IMR-90 (cell line): ENCODE results near the gene POTEB3. TPM values are rescaled to one million over a fixed set of nuclear protein-coding genes. Genes with fewer than 3 reads are reported as not detected.
"Not testable (repeated sequence)": the region's sequence is repeated elsewhere in the genome, so short reads cannot be mapped to it uniquely, and the experiment has no call there.

Source experiments
- ATAC-seq: fragments of 200-7000 bp; cut with Tn5 transposase; 2 replicates; pipeline ENCODE4 v1.9.1; 2020; ENCODE audit warnings: low read depth, mild to moderate bottlenecking, moderate library complexity
- BruUV-seq: library from RNA; stranded (reverse); fragments of 400-500 nt; replicated peaks from 2 replicates; lab custom pipeline; 2021; lab: Mats Ljungman, UMichigan
- CTCF ChIA-PET: fragments of 300-600 bp; formaldehyde crosslinking; extraction: SDS; loops from one replicate; lab custom pipeline; 2021; ENCODE audit warnings: antibody characterized with exemption; lab: Yijun Ruan, JAX
- POLR2A ChIA-PET: fragments of 300-600 bp; sonication (Branson Sonifier 250); formaldehyde crosslinking; loops from one replicate; lab custom pipeline; 2022; ENCODE audit warnings: antibody characterized with exemption; ENCODE audit not compliant: unreplicated experiment; lab: Charles Lee
- DNase-seq: peaks from one replicate; pipeline ENCODE4 v3.0.0; 2013
- H2AFZ ChIP-seq: replicated peaks from 2 replicates; pipeline ENCODE3; 2013; ENCODE audit warnings: low read length, mild to moderate bottlenecking; ENCODE audit not compliant: poor library complexity
- H2AK5ac ChIP-seq: 2 replicates; pipeline ENCODE4 v1.6.1; 2013; ENCODE audit warnings: low read depth, low read length, inconsistent platforms
- H2AK9ac ChIP-seq: replicated peaks from 2 replicates; pipeline ENCODE3; 2013; ENCODE audit warnings: mild to moderate bottlenecking, low read depth, low read length, moderate library complexity; ENCODE audit not compliant: poor library complexity
- H2BK120ac ChIP-seq: 2 replicates; pipeline ENCODE4 v1.6.1; 2013; ENCODE audit warnings: low read depth, low read length, inconsistent platforms
- H2BK15ac ChIP-seq: 3 replicates; pipeline ENCODE4 v1.6.1; 2013; ENCODE audit warnings: low read depth, low read length, inconsistent platforms
- H2BK20ac ChIP-seq: 2 replicates; pipeline ENCODE4 v1.6.1; 2013; ENCODE audit warnings: low read depth, mild to moderate bottlenecking, inconsistent platforms, low read length, moderate library complexity
- H2BK5ac ChIP-seq: 2 replicates; pipeline ENCODE4 v1.6.1; 2013; ENCODE audit warnings: mild to moderate bottlenecking, low read depth, low read length, inconsistent platforms; ENCODE audit not compliant: poor library complexity, severe bottlenecking
- H3K14ac ChIP-seq: replicated peaks from 2 replicates; pipeline ENCODE4 v1.6.1; 2013; ENCODE audit warnings: low read depth, low read length, inconsistent platforms
- H3K18ac ChIP-seq: 2 replicates; pipeline ENCODE4 v1.6.1; 2013; ENCODE audit warnings: low read depth, low read length, control low read depth
- H3K23ac ChIP-seq: 2 replicates; pipeline ENCODE4 v1.6.1; 2013; ENCODE audit warnings: low read depth, low read length, inconsistent platforms
- H3K27ac ChIP-seq: 2 replicates; pipeline ENCODE4 v1.5.1; 2013; ENCODE audit warnings: mild to moderate bottlenecking, control low read depth, low read length; ENCODE audit not compliant: insufficient read depth
- H3K27me3 ChIP-seq: 2 replicates; pipeline ENCODE4 v1.6.1; 2013; ENCODE audit warnings: low read length; ENCODE audit not compliant: control insufficient read depth, insufficient read depth
- H3K36me3 ChIP-seq: 2 replicates; pipeline ENCODE4 v1.6.1; 2013; ENCODE audit warnings: low read length, mixed read lengths; ENCODE audit not compliant: control insufficient read depth, insufficient read depth
- H3K4ac ChIP-seq: 2 replicates; pipeline ENCODE4 v1.6.1; 2013; ENCODE audit warnings: low read depth, low read length, inconsistent platforms
- H3K4me1 ChIP-seq: 2 replicates; pipeline ENCODE4 v1.6.1; 2013; ENCODE audit warnings: low read length, mixed read lengths; ENCODE audit not compliant: control insufficient read depth, insufficient read depth
- H3K4me2 ChIP-seq: 2 replicates; pipeline ENCODE4 v1.6.1; 2013; ENCODE audit warnings: low read depth, mild to moderate bottlenecking, control low read depth, low read length, moderate library complexity
- H3K4me3 ChIP-seq: 2 replicates; pipeline ENCODE4 v1.5.1; 2013; ENCODE audit warnings: low read depth, mild to moderate bottlenecking, control low read depth, low read length, moderate library complexity; ENCODE audit not compliant: insufficient read depth
- H3K56ac ChIP-seq: 2 replicates; pipeline ENCODE4 v1.6.1; 2013; ENCODE audit warnings: low read length, inconsistent platforms; ENCODE audit not compliant: insufficient read depth; ENCODE audit errors: extremely low read depth
- H3K79me1 ChIP-seq, 2 experiments: 2 replicates each; pipeline ENCODE4 v1.6.1; 2013; ENCODE audit warnings: low read length in 2 of 2, inconsistent platforms in 1 of 2, low read depth in 1 of 2
- H3K9ac ChIP-seq: 2 replicates; pipeline ENCODE4 v1.6.1; 2013; ENCODE audit warnings: low read depth, low read length, control low read depth
- H3K9me1 ChIP-seq: 2 replicates; pipeline ENCODE4 v1.6.1; 2013; ENCODE audit warnings: low read length, inconsistent platforms; ENCODE audit not compliant: insufficient read depth
- H3K9me3 ChIP-seq: 2 replicates; pipeline ENCODE4 v1.6.1; 2013; ENCODE audit warnings: low read length; ENCODE audit not compliant: control insufficient read depth, insufficient read depth
- H4K20me1 ChIP-seq: 2 replicates; pipeline ENCODE4 v1.6.1; 2013; ENCODE audit warnings: low read length, inconsistent platforms; ENCODE audit not compliant: insufficient read depth
- H4K5ac ChIP-seq: 2 replicates; pipeline ENCODE4 v1.6.1; 2013; ENCODE audit warnings: mild to moderate bottlenecking, low read depth, low read length, control low read depth
- H4K8ac ChIP-seq, 2 experiments: 2 replicates each; pipeline ENCODE4 v1.6.1; 2013; ENCODE audit warnings: low read depth in 2 of 2, low read length in 2 of 2, control low read depth in 1 of 2, inconsistent platforms in 1 of 2
- H4K91ac ChIP-seq: 2 replicates; pipeline ENCODE4 v1.6.1; 2013; ENCODE audit warnings: low read depth, low read length, inconsistent platforms; ENCODE audit not compliant: insufficient read depth
- WGBS, 2 experiments: methylation state at CpG; one replicate each; pipeline versions ENCODE4 v1.1.5 to v1.1.7; 2013; ENCODE audit warnings: missing lambda C conversion rate in 2 of 2; ENCODE audit not compliant: insufficient read length in 1 of 2; ENCODE audit errors: extremely low coverage in 2 of 2; 5-methylcytosine and 5-hydroxymethylcytosine counted together
- dilution Hi-C: fragments of 300-500 bp; cut with HindIII; formaldehyde crosslinking; loops from one replicate; pipeline ENCODE4 v1.14.3; 2018; ENCODE audit warnings: low sequenced_read_pairs; ENCODE audit not compliant: unreplicated experiment
- in situ Hi-C: fragments of 300-500 bp; cut with MboI; formaldehyde crosslinking; loops from 3 replicates; pipeline ENCODE4 v1.14.3; 2019; ENCODE audit warnings: low sequenced_read_pairs, inconsistent platforms, mixed read lengths
- intact Hi-C: fragments of 100-400 bp; cut with micrococcal nuclease; formaldehyde crosslinking; loops from 2 replicates; pipeline ENCODE4 v1.10.0; 2022
- polyA plus RNA-seq, 3 experiments: library from polyadenylated mRNA; depleted of rRNA; stranded (reverse); fragments of >200 nt; gene quantifications; 2 replicates each; pipeline ENCODE4 v1.2.3, GENCODE V29; 2012; ENCODE audit warnings: low replicate concordance in 1 of 3
- total RNA-seq: library from RNA; depleted of rRNA; stranded (reverse); fragments of >200 nt; gene quantifications from 2 replicates; pipeline ENCODE4 v1.2.3, GENCODE V29; 2012

The POTEB3 gene
- total and polyA plus RNA-seq, 2 of the 4 experiments (the other 2 are of a cell fraction), result not detected

DNA sequence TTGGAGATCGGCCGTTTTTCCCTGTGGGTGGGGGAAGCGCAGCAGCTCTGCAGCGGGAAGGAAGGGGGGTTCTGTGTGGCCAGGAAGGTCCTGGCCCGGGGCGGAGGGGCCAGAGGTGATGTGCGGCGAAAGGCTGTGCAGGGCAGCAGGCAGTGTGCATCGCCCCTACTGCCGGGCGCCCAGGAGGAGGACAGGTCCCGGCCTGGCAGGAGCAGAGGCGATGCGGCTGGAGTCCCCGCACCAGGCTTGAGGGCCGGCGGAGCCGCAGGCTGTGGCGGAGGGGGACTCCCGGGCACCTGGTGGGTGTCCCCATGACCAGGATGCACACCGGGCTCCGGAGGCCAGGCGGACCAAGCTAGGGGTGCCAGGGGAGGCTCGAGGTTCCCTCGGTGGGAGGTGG is 54.3 kb downstream of the POTEB3 start:
- H2AK5ac ChIP-seq, H3K36me3 ChIP-seq, H3K56ac ChIP-seq, H2BK15ac ChIP-seq, H3K4me2 ChIP-seq, H3K9me3 ChIP-seq, ATAC-seq, H3K9me1 ChIP-seq, H3K79me1 ChIP-seq, H2BK5ac ChIP-seq, H4K91ac ChIP-seq, H3K27me3 ChIP-seq, H4K8ac ChIP-seq, H3K4me3 ChIP-seq, H2AFZ ChIP-seq, H3K27ac ChIP-seq, CTCF ChIA-PET, H3K18ac ChIP-seq, POLR2A ChIA-PET, H3K4ac ChIP-seq, H4K5ac ChIP-seq, H2AK9ac ChIP-seq, H3K14ac ChIP-seq, H2BK120ac ChIP-seq, DNase-seq, intact Hi-C loops, BruUV-seq, in situ Hi-C loops, H4K20me1 ChIP-seq, H3K9ac ChIP-seq, H3K4me1 ChIP-seq, H3K23ac ChIP-seq, dilution Hi-C loops, H2BK20ac ChIP-seq: not testable (repeated sequence)
- no CpG with 5 or more reads among the region's 25 CpGs for WGBS, 2 experiments

DNA sequence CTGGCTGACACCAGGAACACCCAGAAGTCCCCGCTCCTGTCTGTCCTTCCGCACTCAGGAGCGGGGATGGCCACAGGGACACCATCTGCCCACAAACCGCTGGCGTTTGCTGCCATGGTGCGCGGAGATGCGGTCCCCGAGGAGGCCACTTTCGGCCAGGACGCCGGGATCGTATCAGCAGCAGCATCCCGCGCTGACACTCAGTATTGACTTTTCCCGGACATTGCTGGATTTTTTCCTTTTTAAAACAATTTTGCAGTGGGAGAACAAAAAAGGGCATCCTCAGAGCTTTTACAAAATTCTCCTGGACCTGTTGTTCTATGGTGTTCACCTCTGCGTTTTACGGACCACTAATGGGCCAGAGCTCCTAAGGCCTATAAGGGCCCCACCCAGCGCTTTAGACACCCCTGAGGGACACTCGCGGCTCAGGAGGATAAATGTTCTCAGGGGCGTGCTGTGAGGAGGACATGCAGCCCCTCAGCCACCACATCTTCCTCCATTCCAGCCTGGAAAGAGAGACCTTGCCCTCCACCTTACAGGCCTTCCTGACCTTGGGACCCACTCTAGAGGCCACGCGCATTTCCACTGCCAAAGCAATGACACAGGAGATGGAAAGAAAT is 56.3 kb downstream of the POTEB3 start:
- H4K5ac ChIP-seq, H3K27me3 ChIP-seq, H2BK15ac ChIP-seq, H2AFZ ChIP-seq, H3K4ac ChIP-seq, H4K20me1 ChIP-seq, H3K79me1 ChIP-seq, BruUV-seq, H2AK9ac ChIP-seq, POLR2A ChIA-PET, H3K4me2 ChIP-seq, H3K9me3 ChIP-seq, H3K9ac ChIP-seq, H4K8ac ChIP-seq, DNase-seq, H3K23ac ChIP-seq, H3K14ac ChIP-seq, H2AK5ac ChIP-seq, H3K9me1 ChIP-seq, in situ Hi-C loops, H3K36me3 ChIP-seq, H3K56ac ChIP-seq, H2BK20ac ChIP-seq, H3K4me3 ChIP-seq, H3K27ac ChIP-seq, H3K18ac ChIP-seq, dilution Hi-C loops, H2BK5ac ChIP-seq, H2BK120ac ChIP-seq, H4K91ac ChIP-seq, intact Hi-C loops, H3K4me1 ChIP-seq, CTCF ChIA-PET, ATAC-seq: not testable (repeated sequence)
- WGBS, 2 experiments, result no CpG with 5 or more reads among the region's 24 CpGs
